ENCODE measurements around the gene RASSF5. TPM values are rescaled to one million over a fixed set of nuclear protein-coding genes. Genes with fewer than 3 reads are reported as not detected.
"Not testable (repeated sequence)": the region's sequence is repeated elsewhere in the genome, so short reads cannot be mapped to it uniquely, and the experiment has no call there.

Gene RASSF5
- total RNA-seq, 1 experiment from 2014 or later = 12.4 TPM

DNA sequence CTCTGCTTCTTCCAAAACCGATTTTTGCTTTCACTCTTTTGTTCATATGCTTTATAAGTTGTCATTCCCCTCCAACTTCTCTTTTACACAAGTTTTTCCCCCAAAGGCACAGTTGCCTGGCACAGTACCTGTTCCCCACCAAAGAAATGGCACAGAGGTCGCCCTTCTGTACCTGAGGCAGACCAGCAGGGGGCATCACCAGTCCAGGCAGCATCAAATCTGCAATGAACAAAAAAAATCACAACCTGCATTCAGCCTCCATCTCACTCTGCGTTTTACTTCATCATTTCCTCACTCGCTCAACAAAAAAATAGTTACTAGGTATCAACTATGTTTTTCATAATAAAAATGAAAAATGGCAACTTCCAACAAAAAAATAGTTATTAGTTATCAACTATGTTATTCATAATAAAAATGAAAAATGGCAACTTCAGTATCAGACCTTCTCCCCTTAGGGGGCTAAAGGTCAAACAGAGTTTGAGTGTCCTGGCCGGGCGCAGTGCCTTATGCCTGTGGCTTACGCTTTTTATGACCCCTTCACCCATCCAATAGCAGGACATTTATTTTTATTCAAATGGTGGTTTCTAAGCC, 100.9 kb downstream of the RASSF5 start:
- Histone ChIP-seq H3K36me3 (ENCODE audit: low read depth) (0 out of 2 replicates have a peak, but pooled peaks cover 4% of the 10 kb centered on the region), H3K9me2 (ENCODE audit: insufficient read depth) (no peaks in the 10 kb centered on the region), H3F3A (ENCODE audit: insufficient read depth, low read depth) (0 out of 2 replicates have a peak, but pooled peaks cover 6% of the 10 kb centered on the region), H3K9me3 (ENCODE audit: insufficient read depth, low read depth) (no peaks in the 10 kb centered on the region), H3K4me3 (no peak overlapping the region), H3K4me2 (no peak overlapping the region), H3K27me3 (ENCODE audit: insufficient read depth, low read depth) (no peaks in the 10 kb centered on the region), H3K4me1 (replicated peaks; ENCODE audit: insufficient read depth) (peaks cover 8% of the 10 kb centered on the region), H4K20me1 (ENCODE audit: insufficient read depth) (no peaks in the 10 kb centered on the region), H2AFZ (no peak overlapping the region), H3K27ac (no peak overlapping the region), H3K79me2 (ENCODE audit: low read depth) (peaks cover 13% of the 10 kb centered on the region)
- intact Hi-C loops (cut with micrococcal nuclease; ENCODE audit: unreplicated experiment) = loop anchor here (2.0 to 5.0 kb wide), 2 partner anchors 375 to 469 kb away; no protein-coding TSS in a partner anchor
- no peak for TF ChIP-seq EZH2 (IDR thresholded peaks at IDR 0.05; ENCODE audit: low read depth)
- TF ChIP-seq, protein P1, sequence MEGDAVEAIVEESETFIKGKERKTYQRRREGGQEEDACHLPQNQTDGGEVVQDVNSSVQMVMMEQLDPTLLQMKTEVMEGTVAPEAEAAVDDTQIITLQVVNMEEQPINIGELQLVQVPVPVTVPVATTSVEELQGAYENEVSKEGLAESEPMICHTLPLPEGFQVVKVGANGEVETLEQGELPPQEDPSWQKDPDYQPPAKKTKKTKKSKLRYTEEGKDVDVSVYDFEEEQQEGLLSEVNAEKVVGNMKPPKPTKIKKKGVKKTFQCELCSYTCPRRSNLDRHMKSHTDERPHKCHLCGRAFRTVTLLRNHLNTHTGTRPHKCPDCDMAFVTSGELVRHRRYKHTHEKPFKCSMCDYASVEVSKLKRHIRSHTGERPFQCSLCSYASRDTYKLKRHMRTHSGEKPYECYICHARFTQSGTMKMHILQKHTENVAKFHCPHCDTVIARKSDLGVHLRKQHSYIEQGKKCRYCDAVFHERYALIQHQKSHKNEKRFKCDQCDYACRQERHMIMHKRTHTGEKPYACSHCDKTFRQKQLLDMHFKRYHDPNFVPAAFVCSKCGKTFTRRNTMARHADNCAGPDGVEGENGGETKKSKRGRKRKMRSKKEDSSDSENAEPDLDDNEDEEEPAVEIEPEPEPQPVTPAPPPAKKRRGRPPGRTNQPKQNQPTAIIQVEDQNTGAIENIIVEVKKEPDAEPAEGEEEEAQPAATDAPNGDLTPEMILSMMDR (conservative IDR thresholded peaks at IDR 0.05) = peak; percentile 86
- BruUV-seq (replicated peaks) = no TSS peak
- DNase-seq = peak in 1 of 2 experiments; percentile 50
- ChIA-PET CTCF (interaction anchor here (0.5 to 0.6 kb wide), 2 partner anchors 35 to 395 kb away, joined by 3 read pairs; no protein-coding TSS in a partner anchor), POLR2A (ENCODE audit: unreplicated experiment) (no interaction called here)

DNA sequence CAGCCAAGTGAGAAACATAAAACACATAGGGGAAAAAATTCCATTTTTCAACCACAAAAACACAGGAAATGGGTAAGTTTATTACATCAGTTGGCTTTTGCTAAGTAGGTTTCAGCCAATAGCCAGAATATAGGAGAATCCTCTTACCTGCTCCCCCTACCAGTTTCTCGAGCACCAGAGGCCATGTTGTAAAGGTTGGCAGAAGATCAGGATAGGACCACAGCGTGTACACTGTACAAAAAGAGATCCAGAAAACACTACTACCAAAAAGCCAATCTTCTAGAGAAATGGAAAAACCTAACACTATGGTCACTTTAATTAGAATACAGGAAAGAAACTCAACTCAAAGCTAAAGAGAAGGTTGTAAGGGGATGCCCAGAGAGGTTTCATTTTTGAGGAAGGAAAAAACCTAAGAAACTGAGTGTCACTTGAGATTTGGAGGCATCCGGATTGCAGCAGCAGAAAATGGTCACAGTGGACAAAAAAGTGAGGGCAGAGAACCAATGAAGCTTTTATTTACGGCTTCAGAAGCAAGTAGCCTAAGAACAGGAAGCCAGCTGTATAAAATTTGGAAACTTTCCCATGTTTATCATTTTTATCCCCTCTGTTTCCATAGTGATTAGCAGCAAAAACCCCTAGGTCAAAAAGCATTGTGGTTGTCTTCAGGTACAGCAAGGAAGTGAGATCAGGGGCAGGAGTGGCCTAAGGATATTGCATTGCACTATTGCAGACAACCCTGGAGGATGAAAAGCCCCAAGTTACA, 102.1 kb downstream of the RASSF5 start:
- ChIA-PET POLR2A (ENCODE audit: unreplicated experiment) (interaction anchor here (0.6 kb wide), 1 partner anchor 753 kb away, joined by 3 read pairs; no protein-coding TSS in a partner anchor), CTCF (interaction anchor here (0.6 kb wide), 1 partner anchor 1290 kb away, joined by 3 read pairs; no protein-coding TSS in a partner anchor)
- no peak overlapping the region for H2AFZ ChIP-seq
- no peak for DNase-seq
- H3F3A ChIP-seq (ENCODE audit: insufficient read depth, low read depth) = 0 out of 2 replicates have a peak, but pooled peaks cover 6% of the 10 kb centered on the region
- 0 out of 2 replicates have a peak, but pooled peaks cover 4% of the 10 kb centered on the region for H3K36me3 ChIP-seq (ENCODE audit: low read depth)
- no peak overlapping the region for H3K27ac ChIP-seq
- no peak overlapping the region for H3K4me3 ChIP-seq
- no peaks in the 10 kb centered on the region for H3K9me3 ChIP-seq (ENCODE audit: insufficient read depth, low read depth)
- BruUV-seq (replicated peaks) = no TSS peak
- peaks cover 13% of the 10 kb centered on the region for H3K79me2 ChIP-seq (ENCODE audit: low read depth)
- H4K20me1 ChIP-seq (ENCODE audit: insufficient read depth) = no peaks in the 10 kb centered on the region
- TF ChIP-seq EZH2 (IDR thresholded peaks at IDR 0.05; ENCODE audit: low read depth) = no peak
- TF ChIP-seq, protein P1 (conservative IDR thresholded peaks at IDR 0.05) = no peak
- H3K9me2 ChIP-seq (ENCODE audit: insufficient read depth) = no peaks in the 10 kb centered on the region
- H3K27me3 ChIP-seq (ENCODE audit: insufficient read depth, low read depth) = no peaks in the 10 kb centered on the region
- H3K4me1 ChIP-seq (replicated peaks; ENCODE audit: insufficient read depth) = peaks cover 8% of the 10 kb centered on the region
- intact Hi-C loops (cut with micrococcal nuclease; ENCODE audit: unreplicated experiment) = loop anchor here (2.0 to 5.0 kb wide), 2 partner anchors 373 to 468 kb away; no protein-coding TSS in a partner anchor
- H3K4me2 ChIP-seq = no peak overlapping the region

DNA sequence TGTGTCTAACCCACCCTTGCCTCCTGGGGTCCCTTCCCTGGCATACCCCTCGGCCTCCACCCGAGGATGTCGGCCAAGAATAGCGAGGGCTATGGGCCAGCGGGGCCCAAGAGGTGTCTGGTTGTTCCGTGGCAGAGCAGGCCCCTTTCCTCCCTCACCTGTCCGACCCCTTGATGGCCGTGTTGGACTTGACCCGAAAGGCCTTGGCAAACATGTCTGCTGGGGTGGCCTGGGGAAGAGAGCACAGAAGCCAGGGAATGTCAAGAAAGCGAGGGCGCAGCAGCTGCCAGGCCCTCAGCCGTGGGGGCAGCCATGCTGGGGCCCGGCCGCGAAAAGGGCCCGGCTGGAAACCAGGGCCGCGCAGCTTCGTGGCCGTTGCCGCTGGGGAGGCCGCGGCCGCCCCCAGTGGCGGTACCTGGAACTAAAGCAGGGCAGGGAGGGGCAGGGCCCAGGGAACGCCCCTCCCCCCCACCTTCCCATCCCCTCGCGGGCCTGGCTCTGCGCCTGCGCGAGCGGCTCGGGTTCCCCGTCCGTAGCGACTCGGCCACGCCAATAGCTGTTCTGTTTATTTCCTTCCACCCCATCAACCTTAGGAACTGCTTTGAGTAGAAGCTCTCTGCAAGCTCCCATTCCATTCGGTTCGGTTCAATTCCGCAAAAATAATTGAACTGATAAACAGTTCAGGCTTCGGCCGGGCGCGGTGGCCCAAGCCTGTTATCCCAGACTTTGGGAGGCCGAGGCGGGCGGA, 105.0 kb downstream of the RASSF5 start, which contains the start of gene EIF2D:
Gene EIF2D, minus strand, starts transcription at position 337 of the 748 bp plus-strand sequence. Its CDS starts 123 bp downstream, at position 214.
- H3K4me1 ChIP-seq (replicated peaks; ENCODE audit: insufficient read depth) = peaks cover 8% of the 10 kb centered on the region
- no peaks in the 10 kb centered on the region for H3K9me3 ChIP-seq (ENCODE audit: insufficient read depth, low read depth)
- H2AFZ ChIP-seq = peak within 1 kb of the TSS; percentile 99
- H3K4me3 ChIP-seq = peak within 1 kb of the TSS; percentile 76
- CTCF ChIA-PET = interaction anchor here (0.6 to 1.8 kb wide), 23 partner anchors 9 to 591 kb away, joined by 3 to 11 read pairs (median 5); partner anchors contain the start of genes DYRK3 and IKBKE
- no peaks in the 10 kb centered on the region for H3K36me3 ChIP-seq (ENCODE audit: low read depth)
- peaks cover 13% of the 10 kb centered on the region for H3K79me2 ChIP-seq (ENCODE audit: low read depth)
- POLR2A ChIA-PET (ENCODE audit: unreplicated experiment) = interaction anchor here (0.5 to 0.7 kb wide), 7 partner anchors 18 to 1060 kb away, joined by 3 to 10 read pairs (median 5); partner anchors contain the start of gene C1orf116
- H3K27ac ChIP-seq = peak within 1 kb of the TSS; percentile 59
- TF ChIP-seq, protein P1 (conservative IDR thresholded peaks at IDR 0.05) = peak; percentile 93
- TF ChIP-seq EZH2 (IDR thresholded peaks at IDR 0.05; ENCODE audit: low read depth) = no peak
- intact Hi-C loops (cut with micrococcal nuclease; ENCODE audit: unreplicated experiment) = no loop called here
- no peaks in the 10 kb centered on the region for H4K20me1 ChIP-seq (ENCODE audit: insufficient read depth)
- no peaks in the 10 kb centered on the region for H3K27me3 ChIP-seq (ENCODE audit: insufficient read depth, low read depth)
- BruUV-seq (replicated peaks) = no TSS peak
- peak within 1 kb of the TSS; percentile 96 for H3K4me2 ChIP-seq
- H3K9me2 ChIP-seq (ENCODE audit: insufficient read depth) = no peaks in the 10 kb centered on the region
- 0 out of 2 replicates have a peak, but pooled peaks cover 4% of the 10 kb centered on the region for H3F3A ChIP-seq (ENCODE audit: insufficient read depth, low read depth)
- peak; percentile 77 to 97 for DNase-seq

DNA sequence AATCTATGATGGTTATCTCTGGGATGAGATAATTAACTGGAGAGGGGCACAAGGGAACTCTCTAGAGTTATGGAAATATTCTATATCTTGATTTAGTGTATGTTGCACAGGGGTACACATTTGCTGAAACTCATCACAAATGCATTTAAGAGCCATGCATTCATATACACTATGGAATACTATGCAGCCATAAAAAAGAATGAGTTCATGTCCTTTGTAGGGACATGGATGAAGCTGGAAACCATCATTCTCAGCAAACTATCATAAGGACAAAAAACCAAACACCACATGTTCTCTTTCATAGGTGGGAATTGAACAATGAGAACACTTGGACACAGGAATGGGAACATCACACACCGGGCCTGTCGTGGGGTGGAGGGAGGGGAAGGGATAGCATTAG, 119.1 kb downstream of the RASSF5 start:
- POLR2A ChIA-PET (ENCODE audit: unreplicated experiment) = interaction anchor here (0.9 kb wide), 1 partner anchor 406 kb away, joined by 16 read pairs; no protein-coding TSS in a partner anchor
- BruUV-seq (replicated peaks); CTCF ChIA-PET: not testable (repeated sequence)

More for the DNA sequence above, 119.1 kb downstream of the RASSF5 start:
- H3K79me2 ChIP-seq (ENCODE audit: low read depth); H3K4me2 ChIP-seq; H3K4me1 ChIP-seq (replicated peaks; ENCODE audit: insufficient read depth); H3F3A ChIP-seq (ENCODE audit: insufficient read depth, low read depth); intact Hi-C loops (cut with micrococcal nuclease; ENCODE audit: unreplicated experiment); DNase-seq; H3K36me3 ChIP-seq (ENCODE audit: low read depth); H3K9me3 ChIP-seq (ENCODE audit: insufficient read depth, low read depth); H3K4me3 ChIP-seq; H3K9me2 ChIP-seq (ENCODE audit: insufficient read depth); H4K20me1 ChIP-seq (ENCODE audit: insufficient read depth); H3K27ac ChIP-seq; H3K27me3 ChIP-seq (ENCODE audit: insufficient read depth, low read depth); H2AFZ ChIP-seq: not testable (repeated sequence)

Measured in PC-9 (cell line).